WI38 (cell line): Measurements from ENCODE around the gene EFCAB12.
A peak's percentile ranks its signal among the peaks of the same experiment; 100 is the strongest.
"Not testable (repeated sequence)": the region's sequence is repeated elsewhere in the genome, so short reads cannot be mapped to it uniquely, and the experiment has no call there.

ENCODE experiments used
- H3K4me3 ChIP-seq: 2 replicates; pipeline ENCODE4 v1.5.1; 2011; ENCODE audit warnings: low read depth, mild to moderate bottlenecking, control low read depth, low read length
- CTCF ChIP-seq: IDR thresholded peaks from 2 replicates; pipeline ENCODE4 v1.5.1; 2012; ENCODE audit warnings: low read depth, mild to moderate bottlenecking, control low read depth, low read length

EFCAB12 gene

GRCh38 chr3:129403450-129403849, 25.0 kb downstream of the EFCAB12 start:
- no peak overlapping the region for H3K4me3 ChIP-seq
- no peak for TF ChIP-seq CTCF

GRCh38 chr3:129402616-129403015, 25.8 kb downstream of the EFCAB12 start:
- no peak overlapping the region for H3K4me3 ChIP-seq
- TF ChIP-seq CTCF: no peak

GRCh38 chr3:129402210-129402609, 26.2 kb downstream of the EFCAB12 start:
- TF ChIP-seq CTCF: no peak
- H3K4me3 ChIP-seq: no peak overlapping the region

GRCh38 chr3:129399895-129400357, 28.5 kb downstream of the EFCAB12 start:
- no peak overlapping the region for H3K4me3 ChIP-seq
- no peak for TF ChIP-seq CTCF

- peak; percentile 81 for TF ChIP-seq CTCF
- H3K4me3 ChIP-seq: peak overlapping the region; percentile 90
These were observed 29.1 kb downstream of the EFCAB12 start for GRCh38 chr3:129399145-129399894.

- peak overlapping the region; percentile 90 for H3K4me3 ChIP-seq
- TF ChIP-seq CTCF: no peak
These were observed 29.7 kb downstream of the EFCAB12 start for GRCh38 chr3:129398803-129399144.

GRCh38 chr3:129393760-129394564, 34.5 kb downstream of the EFCAB12 start:
- not testable (repeated sequence) for H3K4me3 ChIP-seq
